A549 (cell line): ENCODE data around the gene FTCD. TPM values are rescaled to one million over a fixed set of nuclear protein-coding genes. Genes with fewer than 3 reads are reported as not detected.

ENCODE experiments used
- ATAC-seq, 2 experiments: fragments of 200-7000 bp in 1 of 2; fragments of >200 bp in 1 of 2; cut with Nextera tagmentation in 1 of 2; cut with Tn5 transposase in 1 of 2; 3 replicates each; pipeline versions ENCODE4 v1.8.0 to v1.9.1; 2018 to 2020; ENCODE audit warnings: mild to moderate bottlenecking in 1 of 2, moderate library complexity in 1 of 2
- CTCF ChIA-PET: fragments of 300-600 bp; sonication (Branson Sonifier 250); formaldehyde crosslinking; extraction: SDS; loops from one replicate; lab custom pipeline; 2021; ENCODE audit warnings: antibody characterized with exemption, inconsistent platforms; lab: Yijun Ruan, JAX
- POLR2A ChIA-PET: fragments of 350-600 bp; formaldehyde crosslinking; extraction: SDS; loops from one replicate; lab custom pipeline; 2021; ENCODE audit warnings: antibody characterized with exemption, inconsistent platforms; lab: Yijun Ruan, JAX
- DNase-seq, 2 experiments: peaks; one replicate each; pipeline versions ENCODE4 v3.0.0 to v3.0.0-alpha.2; 2011 to 2016; ENCODE audit warnings: low read depth in 1 of 2, low spot score in 1 of 2
- FAIRE-seq: peaks from 2 replicates; lab custom pipeline; 2011; peaks lifted over from hg19 to GRCh38; lab: Jason Lieb, UNC
- H3K27ac ChIP-seq, 2 experiments: fragments of >200 bp; sonication (Bioruptor Twin); formaldehyde crosslinking; 3 replicates each; pipeline ENCODE4 v1.5.1; 2016 to 2017
- H3K4me1 ChIP-seq: fragments of >200 bp; sonication (Bioruptor Twin); formaldehyde crosslinking; 3 replicates; pipeline ENCODE4 v1.6.1; 2016
- H3K4me2 ChIP-seq: fragments of >200 bp; sonication (Bioruptor Twin); formaldehyde crosslinking; 3 replicates; pipeline ENCODE4 v1.6.1; 2016
- H3K4me3 ChIP-seq: fragments of >200 bp; sonication (Bioruptor Twin); formaldehyde crosslinking; 3 replicates; pipeline ENCODE4 v1.5.1; 2016
- H3K9me3 ChIP-seq: fragments of >200 bp; sonication (Bioruptor Twin); formaldehyde crosslinking; 3 replicates; pipeline ENCODE4 v1.6.1; 2016
- CBX8 ChIP-seq: fragments of 200-600 bp; sonication (generic); IDR thresholded peaks from 2 replicates; pipeline ENCODE4 v1.6.1; 2016
- CHD4 ChIP-seq: fragments of 200-600 bp; sonication (generic); IDR thresholded peaks from 2 replicates; pipeline ENCODE4 v1.6.1; 2016; ENCODE audit warnings: antibody characterized with exemption, mild to moderate bottlenecking, borderline replicate concordance
- CTCF ChIP-seq: fragments of >200 bp; sonication (Bioruptor Twin); formaldehyde crosslinking; IDR thresholded peaks from 3 replicates; pipeline ENCODE4 v1.5.1; 2016
- EHF ChIP-seq: fragments of 250-450 bp; sonication (Bioruptor Pico); IDR thresholded peaks from 2 replicates; pipeline ENCODE4 v1.5.0; 2020; ENCODE audit warnings: mild to moderate bottlenecking
- FOXS1 ChIP-seq: fragments of 250-450 bp; sonication (Bioruptor Pico); IDR thresholded peaks from 2 replicates; pipeline ENCODE4 v1.5.0; 2020; ENCODE audit warnings: mild to moderate bottlenecking, moderate library complexity
- HMGXB4 ChIP-seq: fragments of 250-450 bp; sonication (Bioruptor Pico); IDR thresholded peaks from 2 replicates; pipeline ENCODE4 v1.5.0; 2021; ENCODE audit warnings: mild to moderate bottlenecking, moderate library complexity, borderline replicate concordance
- JUN ChIP-seq, 2 experiments: fragments of >200 bp; sonication (Bioruptor Twin); formaldehyde crosslinking; IDR thresholded peaks; 2 replicates in 1 of 2; 3 replicates in 1 of 2; pipeline ENCODE4 v1.6.1; 2016 to 2017
- MYC ChIP-seq: IDR thresholded peaks from 2 replicates; pipeline ENCODE4 v1.6.1; 2012; ENCODE audit warnings: mild to moderate bottlenecking, inconsistent platforms, low read length, improper control_type of control experiment, borderline replicate concordance
- NFE2L2 ChIP-seq: fragments of 150-350 bp; conservative IDR thresholded peaks from 2 replicates; pipeline ENCODE4 v1.6.1; 2014; ENCODE audit warnings: low read length
- NPAS2 ChIP-seq: fragments of 250-450 bp; sonication (Bioruptor Pico); IDR thresholded peaks from 2 replicates; pipeline ENCODE4 v1.8.0; 2022; ENCODE audit warnings: mild to moderate bottlenecking, moderate library complexity, borderline replicate concordance
- NR3C1 ChIP-seq: fragments of >200 bp; sonication (Bioruptor Twin); formaldehyde crosslinking; IDR thresholded peaks from 3 replicates; pipeline ENCODE4 v1.6.1; 2017
- POLR2A ChIP-seq: IDR thresholded peaks from 2 replicates; pipeline ENCODE4 v1.6.1; 2012; ENCODE audit warnings: mild to moderate bottlenecking, low read length
- RARB ChIP-seq: fragments of 250-450 bp; sonication (Bioruptor Pico); IDR thresholded peaks from 2 replicates; pipeline ENCODE4 v1.8.0; 2021; ENCODE audit warnings: mild to moderate bottlenecking, moderate library complexity
- RFX5 ChIP-seq: fragments of 450-650 bp; IDR thresholded peaks from 2 replicates; pipeline ENCODE4 v1.7.1; 2014; ENCODE audit warnings: antibody characterized with exemption, mild to moderate bottlenecking, moderate library complexity
- SMC3 ChIP-seq: fragments of >200 bp; sonication (Bioruptor Twin); formaldehyde crosslinking; IDR thresholded peaks from 3 replicates; pipeline ENCODE4 v1.6.1; 2018; ENCODE audit warnings: inconsistent platforms
- ZSCAN20 ChIP-seq: fragments of 250-450 bp; sonication (Bioruptor Pico); IDR thresholded peaks from 2 replicates; pipeline ENCODE4 v1.8.0; 2022; ENCODE audit warnings: mild to moderate bottlenecking, moderate library complexity
- WGBS: methylation state at CpG from one replicate; pipeline ENCODE4 v1.1.6; 2017; ENCODE audit errors: missing lambda C conversion rate; 5-methylcytosine and 5-hydroxymethylcytosine counted together
- polyA plus RNA-seq, 4 experiments: library from polyadenylated mRNA; depleted of rRNA in 3 of 4; stranded (reverse); fragments of >200 nt; fragmentation: RNase III in 1 of 4; extraction: RNeasy Plus Mini Kit Qiagen cat#74134 plus additional on column Dnase treatment in 1 of 4; gene quantifications; 2 replicates in 3 of 4; 3 replicates in 1 of 4; pipeline ENCODE4 v1.2.3, GENCODE V29; 2011 to 2017
- TF ChIP-seq, protein P1 (sequence below): IDR thresholded peaks from 2 replicates; pipeline ENCODE4 v1.6.1; 2012
- TF ChIP-seq, protein P2 (sequence below): fragments of >200 bp; sonication (Bioruptor Twin); formaldehyde crosslinking; IDR thresholded peaks from 2 replicates; pipeline ENCODE4 v1.6.1; 2016
- TF ChIP-seq, protein P3 (sequence below): IDR thresholded peaks from 2 replicates; pipeline ENCODE4 v1.6.1; 2012; ENCODE audit warnings: low read depth, borderline replicate concordance

Gene FTCD
- polyA plus RNA-seq, 2 of the 4 experiments (the other 2 are of a cell fraction) = not detected

DNA sequence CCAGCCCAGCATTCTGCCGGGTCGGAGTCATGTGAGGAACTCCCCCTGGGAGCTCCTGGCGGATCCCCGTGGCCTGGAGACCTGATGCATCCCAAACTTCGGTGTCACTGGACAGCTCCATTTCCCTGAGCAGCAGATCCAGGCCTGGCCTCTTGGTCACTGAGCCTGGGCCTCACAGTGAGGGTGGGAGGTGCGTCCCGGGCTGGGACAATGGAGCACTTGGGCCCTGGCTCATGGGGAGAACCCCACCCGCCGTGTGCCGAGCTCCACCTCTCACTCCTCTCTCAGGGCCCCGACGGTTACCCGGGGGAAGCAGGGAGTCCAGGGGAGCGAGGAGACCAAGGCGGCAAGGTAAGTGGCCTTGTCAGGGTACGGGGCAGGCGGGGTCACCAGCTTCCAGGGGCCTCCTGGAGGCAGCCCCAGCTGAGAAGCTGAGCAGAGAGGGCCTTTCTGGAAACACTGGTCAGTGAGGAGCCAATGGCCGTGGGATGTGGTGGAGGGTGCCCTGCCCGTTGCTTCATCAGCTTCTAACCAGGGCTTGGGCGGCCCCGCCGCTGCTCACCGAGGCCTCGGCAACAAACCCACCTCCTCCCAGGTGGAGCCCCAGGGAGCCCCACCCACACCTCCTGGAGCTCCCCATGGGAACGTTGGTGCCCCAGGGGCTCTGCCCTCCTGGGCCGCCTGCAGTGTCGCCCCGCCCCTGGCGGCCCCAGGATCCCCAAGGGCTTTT lies 37.6 kb downstream of the FTCD start (continued):
- TF ChIP-seq ZSCAN20 (CRISPR knock-in tag) = no peak
- TF ChIP-seq JUN (IDR thresholded peaks at IDR 0.05) = no peak
- TF ChIP-seq, all 56 proteins: peak for 0

DNA sequence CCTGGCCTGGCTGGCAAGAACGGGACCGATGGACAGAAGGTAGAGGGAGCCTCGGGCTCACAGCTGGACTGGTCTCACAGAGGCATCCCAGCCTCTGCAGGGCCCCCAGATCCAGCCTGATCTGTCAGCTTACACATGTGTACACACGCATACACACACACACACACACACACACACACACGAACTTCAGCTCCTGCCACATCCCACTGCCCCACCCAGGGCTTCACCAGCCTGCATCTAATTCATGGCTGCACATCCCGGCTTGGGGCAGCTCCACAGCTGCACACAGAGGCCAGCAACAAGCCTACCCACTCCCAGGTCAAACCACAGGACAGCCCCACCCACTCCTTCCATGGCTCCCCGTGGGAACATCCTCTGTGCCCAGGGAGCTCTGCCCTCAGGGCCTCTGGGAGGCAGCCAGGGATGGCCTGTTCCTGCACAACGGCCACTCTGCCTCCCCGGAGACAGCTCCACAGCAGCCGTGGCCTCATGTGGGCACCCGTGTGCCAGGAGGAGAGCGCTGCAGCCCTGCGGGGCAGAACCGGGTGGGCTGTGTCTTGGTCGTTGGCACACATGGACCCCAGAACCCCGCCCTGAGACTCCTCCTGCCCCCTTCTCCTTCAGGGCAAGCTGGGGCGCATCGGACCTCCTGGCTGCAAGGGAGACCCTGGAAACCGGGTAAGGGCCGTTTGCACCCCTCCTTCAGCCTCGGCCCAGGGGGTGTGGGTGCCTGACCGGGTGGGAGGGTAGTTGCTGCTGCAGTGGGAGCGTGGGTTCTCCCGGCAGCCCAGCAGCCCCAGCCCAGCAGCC lies 38.4 kb downstream of the FTCD start:
- no peak overlapping the region for H3K4me3 ChIP-seq
- no peak overlapping the region for H3K27ac ChIP-seq
- no peak; a peak in 1 of 6 replicates for ATAC-seq
- no peak overlapping the region for H3K4me2 ChIP-seq
- ChIA-PET CTCF (no interaction called here), POLR2A (no interaction called here)
- DNase-seq = no peak
- H3K4me1 ChIP-seq = no peaks in the 10 kb centered on the region
- WGBS = 70% methylated on average over 10 of the region's 24 CpGs
- H3K9me3 ChIP-seq = no peaks in the 10 kb centered on the region
- no peak for TF ChIP-seq JUN (IDR thresholded peaks at IDR 0.05)
- TF ChIP-seq FOXS1 (CRISPR knock-in tag) = no peak
- TF ChIP-seq RFX5 = no peak
- TF ChIP-seq EHF (CRISPR knock-in tag) = no peak
- TF ChIP-seq, protein P1, sequence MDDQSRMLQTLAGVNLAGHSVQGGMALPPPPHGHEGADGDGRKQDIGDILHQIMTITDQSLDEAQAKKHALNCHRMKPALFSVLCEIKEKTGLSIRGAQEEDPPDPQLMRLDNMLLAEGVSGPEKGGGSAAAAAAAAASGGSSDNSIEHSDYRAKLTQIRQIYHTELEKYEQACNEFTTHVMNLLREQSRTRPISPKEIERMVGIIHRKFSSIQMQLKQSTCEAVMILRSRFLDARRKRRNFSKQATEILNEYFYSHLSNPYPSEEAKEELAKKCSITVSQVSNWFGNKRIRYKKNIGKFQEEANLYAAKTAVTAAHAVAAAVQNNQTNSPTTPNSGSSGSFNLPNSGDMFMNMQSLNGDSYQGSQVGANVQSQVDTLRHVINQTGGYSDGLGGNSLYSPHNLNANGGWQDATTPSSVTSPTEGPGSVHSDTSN = no peak
- no peak for TF ChIP-seq CTCF
- TF ChIP-seq CHD4 = no peak
- no peak for TF ChIP-seq RARB (CRISPR knock-in tag)
- TF ChIP-seq NPAS2 (CRISPR knock-in tag) = no peak
- TF ChIP-seq, protein P2, sequence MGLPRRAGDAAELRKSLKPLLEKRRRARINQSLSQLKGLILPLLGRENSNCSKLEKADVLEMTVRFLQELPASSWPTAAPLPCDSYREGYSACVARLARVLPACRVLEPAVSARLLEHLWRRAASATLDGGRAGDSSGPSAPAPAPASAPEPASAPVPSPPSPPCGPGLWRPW = no peak
- no peak for FAIRE-seq

DNA sequence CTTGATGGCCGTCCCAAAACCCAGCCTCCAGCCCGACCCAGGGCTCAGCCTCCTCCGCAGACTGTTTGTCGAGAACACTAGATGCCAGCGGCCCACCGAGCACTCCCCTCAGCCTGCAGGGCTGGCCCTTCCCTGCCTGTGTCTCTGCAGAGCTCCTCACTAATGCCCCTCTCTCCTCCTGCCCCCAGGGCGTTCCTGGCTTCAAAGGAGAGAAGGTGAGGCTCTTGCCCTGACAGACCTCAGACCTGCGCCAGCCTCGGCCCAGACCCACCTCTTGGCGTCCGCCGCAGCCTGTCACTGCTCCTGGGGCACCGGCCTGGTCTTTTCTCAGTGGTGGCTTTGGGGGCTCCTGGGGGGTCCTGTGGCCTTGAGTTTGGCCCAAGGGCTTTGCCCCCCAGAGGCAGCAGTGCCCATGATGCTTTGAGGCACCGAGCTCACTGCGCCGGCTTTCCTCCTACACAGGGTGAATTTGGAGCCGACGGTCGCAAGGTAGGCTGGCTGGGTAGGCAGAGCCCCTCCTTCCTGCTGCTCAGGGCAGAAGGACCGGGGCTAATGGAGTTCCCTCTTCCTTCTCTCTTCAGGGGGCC lies 39.1 kb downstream of the FTCD start:
- ChIA-PET CTCF (no interaction called here), POLR2A (no interaction called here)
- WGBS = 93% methylated on average over 5 of the region's 20 CpGs
- Histone ChIP-seq H3K4me1 (no peaks in the 10 kb centered on the region), H3K9me3 (no peaks in the 10 kb centered on the region), H3K27ac (no peak overlapping the region), H3K4me3 (no peak overlapping the region), H3K4me2 (no peak overlapping the region)
- no peak for TF ChIP-seq POLR2A
- no peak for FAIRE-seq
- DNase-seq = no peak
- ATAC-seq = no peak

- Histone ChIP-seq H3K4me1 (no peaks in the 10 kb centered on the region), H3K4me3 (no peak overlapping the region), H3K4me2 (no peak overlapping the region), H3K27ac (no peak overlapping the region), H3K9me3 (no peaks in the 10 kb centered on the region)
- CTCF ChIA-PET = no interaction called here
- no peak for FAIRE-seq
- no peak for ATAC-seq
- POLR2A ChIA-PET = no interaction called here
- WGBS = 54% methylated on average over 10 of the region's 17 CpGs
- DNase-seq = no peak
- TF ChIP-seq CBX8 (no peak), MYC (no peak), SMC3 (no peak), HMGXB4 (CRISPR knock-in tag) (no peak), NR3C1 (no peak), NFE2L2 (no peak)
- TF ChIP-seq, protein P3, sequence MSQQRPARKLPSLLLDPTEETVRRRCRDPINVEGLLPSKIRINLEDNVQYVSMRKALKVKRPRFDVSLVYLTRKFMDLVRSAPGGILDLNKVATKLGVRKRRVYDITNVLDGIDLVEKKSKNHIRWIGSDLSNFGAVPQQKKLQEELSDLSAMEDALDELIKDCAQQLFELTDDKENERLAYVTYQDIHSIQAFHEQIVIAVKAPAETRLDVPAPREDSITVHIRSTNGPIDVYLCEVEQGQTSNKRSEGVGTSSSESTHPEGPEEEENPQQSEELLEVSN = no peak
These were observed 39.8 kb downstream of the FTCD start for GRCh38 chr21:46115441-46116188.
